OCI-LY1 (cell line): ENCODE results near the gene NEK6.

Experiments used
- H2AFZ ChIP-seq: fragments of 200-600 bp; sonication (generic), shearing (Covaris generic); 2 replicates; pipeline ENCODE4 v1.6.0; 2014; ENCODE audit warnings: antibody characterized with exemption, mild to moderate bottlenecking, low read length
- H3F3A ChIP-seq: fragments of 200-600 bp; sonication (generic), shearing (Covaris generic); 2 replicates; pipeline ENCODE4 v1.6.0; 2014; ENCODE audit warnings: mild to moderate bottlenecking, antibody characterized with exemption, low read length, moderate library complexity; ENCODE audit not compliant: insufficient read depth
- H3K27ac ChIP-seq: fragments of 200-600 bp; sonication (generic); 2 replicates; pipeline ENCODE4 v1.5.1; 2014; ENCODE audit warnings: low read length, mixed run types, mild to moderate bottlenecking, low read depth; ENCODE audit not compliant: poor library complexity, severe bottlenecking
- H3K27me3 ChIP-seq: fragments of 200-600 bp; sonication (generic); 2 replicates; pipeline ENCODE4 v1.6.0; 2014; ENCODE audit warnings: antibody characterized with exemption, mild to moderate bottlenecking, low read length, moderate library complexity; ENCODE audit not compliant: insufficient read depth
- H3K36me3 ChIP-seq: fragments of 200-600 bp; sonication (generic); 2 replicates; pipeline ENCODE4 v1.6.1; 2014; ENCODE audit warnings: mild to moderate bottlenecking, antibody characterized with exemption, low read length, moderate library complexity, mixed read lengths; ENCODE audit not compliant: insufficient read depth
- H3K4me1 ChIP-seq: fragments of 200-600 bp; sonication (generic); 2 replicates; pipeline ENCODE4 v1.5.1; 2014; ENCODE audit warnings: mild to moderate bottlenecking, low read length, moderate library complexity; ENCODE audit not compliant: insufficient read depth, severe bottlenecking
- H3K4me2 ChIP-seq: fragments of 200-600 bp; sonication (generic), shearing (Covaris generic); 2 replicates; pipeline ENCODE4 v1.6.1; 2014; ENCODE audit warnings: low read length
- H3K4me3 ChIP-seq: fragments of 200-600 bp; sonication (generic); 2 replicates; pipeline ENCODE4 v1.5.1; 2014; ENCODE audit warnings: low read length, low read depth, mild to moderate bottlenecking, mixed read lengths; ENCODE audit not compliant: poor library complexity, severe bottlenecking
- H3K79me2 ChIP-seq: fragments of 200-600 bp; shearing (Covaris generic); 2 replicates; pipeline ENCODE4 v1.6.1; 2016; ENCODE audit warnings: mixed run types, low read length, mixed read lengths; ENCODE audit not compliant: insufficient read depth
- H3K9ac ChIP-seq: fragments of 200-600 bp; sonication (generic), shearing (Covaris generic); 2 replicates; pipeline ENCODE4 v1.6.1; 2014; ENCODE audit warnings: mild to moderate bottlenecking, low read length, mixed read lengths
- H3K9me2 ChIP-seq: fragments of 200-600 bp; sonication (generic), shearing (Covaris generic); 2 replicates; pipeline ENCODE4 v1.6.1; 2014; ENCODE audit warnings: low read depth, mild to moderate bottlenecking, low read length, mixed read lengths
- H3K9me3 ChIP-seq: fragments of 200-600 bp; shearing (Covaris generic); 2 replicates; pipeline ENCODE4 v1.6.1; 2014; ENCODE audit warnings: low read length, mixed read lengths
- H4K20me1 ChIP-seq: fragments of 200-600 bp; sonication (generic), shearing (Covaris generic); 2 replicates; pipeline ENCODE4 v1.6.0; 2016; ENCODE audit warnings: mild to moderate bottlenecking, low read length; ENCODE audit not compliant: insufficient read depth
- EZH2 ChIP-seq: fragments of 200-600 bp; sonication (generic), shearing (Covaris generic); IDR thresholded peaks from 2 replicates; pipeline ENCODE4 v1.8.0; 2017; ENCODE audit warnings: borderline replicate concordance, mixed run types, mild to moderate bottlenecking, antibody characterized with exemption, low read length, moderate library complexity, mixed read lengths
- TF ChIP-seq, protein P1 (sequence below): fragments of 200-600 bp; sonication (generic), shearing (Covaris generic); IDR thresholded peaks from 2 replicates; pipeline ENCODE4 v1.5.1; 2017; ENCODE audit warnings: mild to moderate bottlenecking, antibody characterized with exemption, low read length, moderate library complexity, mixed read lengths

The NEK6 gene

DNA sequence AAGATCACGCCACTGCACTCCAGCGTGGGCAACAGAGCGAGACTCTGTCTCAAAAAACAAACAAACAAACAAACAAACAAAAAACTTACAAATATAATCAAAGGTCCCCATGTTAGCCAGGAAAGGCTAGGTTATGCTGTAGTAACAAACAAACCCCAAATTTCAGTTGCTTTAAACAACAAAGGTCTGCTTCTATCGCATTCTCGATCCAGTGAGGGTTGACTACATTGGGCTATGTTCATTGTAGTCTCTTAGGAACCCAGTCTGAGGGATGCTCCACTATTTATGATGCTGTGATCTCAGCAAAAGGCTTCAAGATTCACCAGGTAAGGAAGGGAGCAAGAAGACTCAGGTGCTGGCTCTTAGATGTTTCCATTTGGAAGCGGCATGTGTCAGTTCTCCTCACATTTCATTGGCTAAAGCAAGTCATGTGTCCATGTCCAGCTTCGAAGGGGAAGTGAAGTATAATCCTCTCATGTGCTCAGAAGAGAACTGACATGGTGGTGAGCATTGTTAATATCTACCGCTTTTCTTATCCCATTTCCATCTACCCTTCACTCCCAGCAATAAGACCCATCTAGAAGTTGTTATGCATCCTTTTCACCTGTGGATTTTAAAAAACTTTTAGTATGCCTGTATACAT is 26.5 kb upstream of the NEK6 start:
- Histone ChIP-seq H3K79me2 (no peaks in the 10 kb centered on the region), H3K36me3 (no peaks in the 10 kb centered on the region), H3K27ac (no peak overlapping the region), H4K20me1 (no peaks in the 10 kb centered on the region), H3K9ac (no peak overlapping the region), H2AFZ (no peak overlapping the region), H3K9me3 (no peaks in the 10 kb centered on the region), H3K4me3 (no peak overlapping the region), H3K27me3 (no peaks in the 10 kb centered on the region), H3K4me1 (no peaks in the 10 kb centered on the region), H3K9me2 (no peaks in the 10 kb centered on the region), H3F3A (no peaks in the 10 kb centered on the region), H3K4me2 (no peak overlapping the region)
- TF ChIP-seq, protein P1, sequence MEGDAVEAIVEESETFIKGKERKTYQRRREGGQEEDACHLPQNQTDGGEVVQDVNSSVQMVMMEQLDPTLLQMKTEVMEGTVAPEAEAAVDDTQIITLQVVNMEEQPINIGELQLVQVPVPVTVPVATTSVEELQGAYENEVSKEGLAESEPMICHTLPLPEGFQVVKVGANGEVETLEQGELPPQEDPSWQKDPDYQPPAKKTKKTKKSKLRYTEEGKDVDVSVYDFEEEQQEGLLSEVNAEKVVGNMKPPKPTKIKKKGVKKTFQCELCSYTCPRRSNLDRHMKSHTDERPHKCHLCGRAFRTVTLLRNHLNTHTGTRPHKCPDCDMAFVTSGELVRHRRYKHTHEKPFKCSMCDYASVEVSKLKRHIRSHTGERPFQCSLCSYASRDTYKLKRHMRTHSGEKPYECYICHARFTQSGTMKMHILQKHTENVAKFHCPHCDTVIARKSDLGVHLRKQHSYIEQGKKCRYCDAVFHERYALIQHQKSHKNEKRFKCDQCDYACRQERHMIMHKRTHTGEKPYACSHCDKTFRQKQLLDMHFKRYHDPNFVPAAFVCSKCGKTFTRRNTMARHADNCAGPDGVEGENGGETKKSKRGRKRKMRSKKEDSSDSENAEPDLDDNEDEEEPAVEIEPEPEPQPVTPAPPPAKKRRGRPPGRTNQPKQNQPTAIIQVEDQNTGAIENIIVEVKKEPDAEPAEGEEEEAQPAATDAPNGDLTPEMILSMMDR, result no peak
- TF ChIP-seq EZH2, result no peak

DNA sequence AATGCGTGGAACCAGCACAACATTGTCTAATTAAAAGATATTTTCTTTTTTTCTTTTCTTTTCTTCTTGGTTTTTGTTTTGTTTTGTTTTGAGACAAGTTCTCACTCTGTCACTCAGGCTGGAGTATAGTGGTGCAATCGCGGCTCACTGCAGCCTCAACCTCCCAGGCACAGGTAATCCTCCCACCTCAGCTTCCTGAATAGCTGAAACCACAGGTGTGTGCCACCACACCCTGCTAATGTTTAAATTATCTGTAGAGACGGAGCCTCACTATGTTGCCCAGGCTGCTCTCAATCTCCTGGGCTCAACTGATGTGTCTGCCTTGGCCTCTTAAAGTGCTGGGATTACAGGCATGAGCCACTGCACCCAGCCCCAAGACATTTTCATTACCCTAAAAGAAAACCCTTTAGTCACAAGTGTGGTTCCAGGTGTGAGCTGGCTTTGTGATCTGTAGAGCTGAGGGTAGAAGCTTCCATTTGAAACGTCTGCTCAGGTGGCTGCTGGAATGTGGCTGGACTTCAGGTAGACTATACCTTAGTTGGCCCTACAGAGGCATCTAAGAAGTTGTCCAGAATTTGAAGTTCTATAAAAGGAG is 19.1 kb upstream of the NEK6 start:
- no peaks in the 10 kb centered on the region for H4K20me1 ChIP-seq
- H3F3A ChIP-seq, result no peaks in the 10 kb centered on the region
- H3K4me3 ChIP-seq, result no peak overlapping the region
- no peak overlapping the region for H3K4me2 ChIP-seq
- no peaks in the 10 kb centered on the region for H3K36me3 ChIP-seq
- H3K27me3 ChIP-seq, result no peaks in the 10 kb centered on the region
- TF ChIP-seq, protein P1, result no peak
- TF ChIP-seq EZH2, result no peak
- H2AFZ ChIP-seq, result no peak overlapping the region
- H3K9me2 ChIP-seq, result no peaks in the 10 kb centered on the region
- H3K9me3 ChIP-seq, result no peaks in the 10 kb centered on the region
- no peaks in the 10 kb centered on the region for H3K79me2 ChIP-seq
- H3K4me1 ChIP-seq, result no peaks in the 10 kb centered on the region
- no peak overlapping the region for H3K27ac ChIP-seq
- H3K9ac ChIP-seq, result no peak overlapping the region

DNA sequence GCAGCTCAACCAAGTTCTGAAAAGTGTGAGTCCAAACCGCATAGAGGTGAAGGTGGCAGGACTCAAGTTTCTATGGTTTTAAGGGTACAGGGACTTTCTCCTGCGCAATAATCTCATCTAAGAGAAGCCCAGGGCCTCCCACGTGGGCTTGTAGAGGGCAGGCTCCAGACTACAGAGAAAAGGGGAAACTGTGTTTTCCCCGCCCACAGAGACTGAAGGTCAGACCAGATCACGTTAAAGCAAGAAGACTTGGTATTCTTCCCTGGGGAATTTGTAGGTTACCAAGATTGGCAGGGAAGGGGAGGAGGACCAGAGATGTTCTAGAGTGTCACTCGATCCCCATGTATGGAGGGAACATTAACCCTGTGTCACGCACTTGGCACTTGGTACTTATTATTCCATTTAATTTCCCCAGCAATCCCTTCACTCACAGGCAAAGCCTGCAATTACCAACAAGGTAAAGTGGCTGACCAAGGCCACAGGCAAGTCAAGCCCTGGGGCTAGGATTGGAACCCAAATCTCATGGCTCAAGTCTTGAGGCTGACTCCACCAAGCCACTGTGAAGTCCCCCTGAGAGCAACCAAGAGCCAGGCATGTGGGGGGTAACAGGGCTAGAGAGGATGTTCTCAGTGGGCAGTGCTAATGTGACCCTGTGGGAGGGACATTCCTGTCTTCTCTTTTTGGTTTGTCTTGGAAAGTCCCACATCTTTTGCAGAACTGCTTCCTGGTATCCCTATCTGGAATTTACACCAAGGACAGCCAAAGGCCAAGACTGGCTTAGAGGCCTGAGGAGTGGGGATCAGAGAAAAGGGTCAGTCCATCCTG is 18.3 kb upstream of the NEK6 start:
- Histone ChIP-seq H3K4me3 (no peak overlapping the region), H3K36me3 (no peaks in the 10 kb centered on the region), H3K4me2 (no peak overlapping the region), H3K9ac (no peak overlapping the region), H3K4me1 (no peaks in the 10 kb centered on the region), H3K27ac (no peak overlapping the region), H3F3A (no peaks in the 10 kb centered on the region), H3K27me3 (no peaks in the 10 kb centered on the region), H3K9me2 (no peaks in the 10 kb centered on the region), H4K20me1 (no peaks in the 10 kb centered on the region), H3K79me2 (no peaks in the 10 kb centered on the region), H3K9me3 (no peaks in the 10 kb centered on the region), H2AFZ (no peak overlapping the region)
- no peak for TF ChIP-seq EZH2
- TF ChIP-seq, protein P1, result no peak
